SK-N-SH (cell line): ENCODE results near the gene CCR8. TPM values are rescaled to one million over a fixed set of nuclear protein-coding genes. Genes with fewer than 3 reads are reported as not detected.

Experiments
- CTCF ChIA-PET: fragments of 300-600, 350-600 bp; formaldehyde crosslinking; extraction: SDS; loops from one replicate; lab custom pipeline; 2021; lab: Yijun Ruan, JAX
- POLR2A ChIA-PET: fragments of 350-600 bp; sonication (Branson Sonifier 250); formaldehyde crosslinking; extraction: SDS; loops from one replicate; lab custom pipeline; 2020; ENCODE audit warnings: antibody characterized with exemption, inconsistent platforms; lab: Yijun Ruan, JAX
- DNase-seq: peaks from one replicate; pipeline ENCODE4 v3.0.0; 2012
- H2AFZ ChIP-seq: fragments of 200-600 bp; sonication (generic); 2 replicates; pipeline ENCODE4 v1.8.1; 2016; ENCODE audit warnings: antibody characterized with exemption, mild to moderate bottlenecking, low read depth
- H3F3A ChIP-seq: fragments of 200-600 bp; sonication (generic); replicated peaks from 2 replicates; pipeline ENCODE3; 2016; ENCODE audit warnings: antibody characterized with exemption, mild to moderate bottlenecking; ENCODE audit not compliant: insufficient read depth
- H3K27ac ChIP-seq, 2 experiments: fragments of 200-500 bp in 1 of 2; fragments of 200-600 bp in 1 of 2; sonication (Bioruptor generic) in 1 of 2; sonication (generic), shearing (Covaris generic) in 1 of 2; 2 replicates each; pipeline versions ENCODE4 v1.5.1 to v1.6.1; 2014 to 2016; ENCODE audit warnings: low read depth in 2 of 2, inconsistent platforms in 1 of 2, low read length in 1 of 2, mild to moderate bottlenecking in 1 of 2, mixed read lengths in 1 of 2
- H3K27me3 ChIP-seq: fragments of 200-600 bp; sonication (generic), shearing (Covaris generic); 2 replicates; pipeline ENCODE4 v1.6.1; 2016; ENCODE audit warnings: mixed run types; ENCODE audit not compliant: insufficient read depth
- H3K36me3 ChIP-seq, 2 experiments: fragments of 200-500 bp in 1 of 2; fragments of 200-600 bp in 1 of 2; sonication (Bioruptor generic) in 1 of 2; sonication (generic) in 1 of 2; replicated peaks in 1 of 2; 2 replicates each; pipeline versions ENCODE3 to v1.5.1; 2014 to 2016; ENCODE audit warnings: low read length in 1 of 2, mild to moderate bottlenecking in 1 of 2; ENCODE audit not compliant: insufficient read depth in 2 of 2, control insufficient read depth in 1 of 2
- H3K4me1 ChIP-seq, 2 experiments: fragments of 200-500 bp in 1 of 2; fragments of 200-600 bp in 1 of 2; sonication (Bioruptor generic) in 1 of 2; sonication (generic), shearing (Covaris generic) in 1 of 2; 2 replicates each; pipeline versions ENCODE4 v1.5.1 to v1.6.1; 2014 to 2016; ENCODE audit warnings: low read depth in 1 of 2, low read length in 1 of 2, mixed run types in 1 of 2; ENCODE audit not compliant: insufficient read depth in 2 of 2, control insufficient read depth in 1 of 2
- H3K4me2 ChIP-seq: fragments of 200-600 bp; sonication (generic), shearing (Covaris generic); 2 replicates; pipeline ENCODE4 v1.6.1; 2017; ENCODE audit warnings: mixed run types
- H3K4me3 ChIP-seq, 2 experiments: fragments of 200-500 bp in 1 of 2; fragments of 200-600 bp in 1 of 2; sonication (Bioruptor generic) in 1 of 2; sonication (generic), shearing (Covaris generic) in 1 of 2; 2 replicates each; pipeline versions ENCODE4 v1.5.1 to v1.8.1; 2014 to 2016; ENCODE audit warnings: low read depth in 2 of 2, inconsistent platforms in 1 of 2, low read length in 1 of 2, mild to moderate bottlenecking in 1 of 2, mixed read lengths in 1 of 2, moderate library complexity in 1 of 2
- H3K79me2 ChIP-seq: fragments of 200-600 bp; sonication (generic); 2 replicates; pipeline ENCODE4 v1.8.1; 2017; ENCODE audit warnings: mild to moderate bottlenecking; ENCODE audit not compliant: insufficient read depth
- H3K9ac ChIP-seq: fragments of 200-600 bp; sonication (generic); 2 replicates; pipeline ENCODE4 v1.6.1; 2017; ENCODE audit warnings: mixed run types
- H3K9me2 ChIP-seq: fragments of 200-600 bp; sonication (generic); 2 replicates; pipeline ENCODE4 v1.6.1; 2017; ENCODE audit warnings: mixed run types
- H3K9me3 ChIP-seq: fragments of 200-600 bp; sonication (generic); 2 replicates; pipeline ENCODE4 v1.6.1; 2017; ENCODE audit warnings: mixed run types, mild to moderate bottlenecking, moderate library complexity
- H4K20me1 ChIP-seq: fragments of 200-600 bp; sonication (generic); 2 replicates; pipeline ENCODE4 v1.6.1; 2017; ENCODE audit warnings: mild to moderate bottlenecking, mixed run types; ENCODE audit not compliant: insufficient read depth
- ELF1 ChIP-seq: IDR thresholded peaks from 2 replicates; pipeline ENCODE4 v1.4.0; 2012
- EP300 ChIP-seq, 2 experiments: IDR thresholded peaks; 2 replicates each; pipeline versions ENCODE4 v1.4.0 to v1.6.1; 2012; ENCODE audit warnings: borderline replicate concordance in 1 of 2, low read depth in 1 of 2, low read length in 1 of 2
- FOXM1 ChIP-seq: IDR thresholded peaks from 2 replicates; pipeline ENCODE4 v1.4.0; 2012; ENCODE audit warnings: low read depth, mild to moderate bottlenecking
- GABPA ChIP-seq: IDR thresholded peaks from 2 replicates; pipeline ENCODE4 v1.4.0; 2012; ENCODE audit warnings: low read depth, mild to moderate bottlenecking
- GATA2 ChIP-seq: sonication (generic); formaldehyde crosslinking; IDR thresholded peaks from 2 replicates; pipeline ENCODE4 v1.5.0; 2020; ENCODE audit warnings: mild to moderate bottlenecking, missing genetic modification reagents
- MEF2A ChIP-seq: IDR thresholded peaks from 2 replicates; pipeline ENCODE4 v1.4.0; 2012; ENCODE audit warnings: low read depth, borderline replicate concordance
- NRF1 ChIP-seq: IDR thresholded peaks from 2 replicates; pipeline ENCODE4 v1.6.1; 2012; ENCODE audit warnings: low read depth, mild to moderate bottlenecking, low read length
- RCOR1 ChIP-seq: fragments of 150-350 bp; IDR thresholded peaks from 2 replicates; pipeline ENCODE4 v1.6.1; 2017; ENCODE audit warnings: antibody characterized with exemption, low read length
- YY1 ChIP-seq: IDR thresholded peaks from 2 replicates; pipeline ENCODE4 v1.4.0; 2012; ENCODE audit warnings: low read depth, mild to moderate bottlenecking
- WGBS: methylation state at CpG from one replicate; pipeline ENCODE4 v1.1.6; 2017; ENCODE audit warnings: low lambda C conversion rate; 5-methylcytosine and 5-hydroxymethylcytosine counted together
- polyA plus RNA-seq, 3 experiments: library from polyadenylated mRNA; depleted of rRNA; stranded (reverse); fragments of >200 nt; gene quantifications; 2 replicates each; pipeline ENCODE4 v1.2.3, GENCODE V29; 2012
- TF ChIP-seq, protein P1 (sequence below): IDR thresholded peaks from 2 replicates; pipeline ENCODE4; 2012
- TF ChIP-seq, protein P2 (sequence below): IDR thresholded peaks from 2 replicates; pipeline ENCODE4 v1.4.0; 2012; ENCODE audit warnings: low read depth, borderline replicate concordance
- TF ChIP-seq, protein P3 (sequence below): IDR thresholded peaks from 2 replicates; pipeline ENCODE4 v1.4.0; 2012; ENCODE audit warnings: low read depth, borderline replicate concordance
- TF ChIP-seq, protein P4 (sequence below): fragments of 150-350 bp; IDR thresholded peaks from 2 replicates; pipeline ENCODE4 v1.6.1; 2017; ENCODE audit warnings: antibody characterized with exemption, low read length, low read depth, borderline replicate concordance
- TF ChIP-seq, protein P5 (sequence below): IDR thresholded peaks from 2 replicates; pipeline ENCODE4 v1.6.1; 2012; ENCODE audit warnings: mild to moderate bottlenecking, low read depth, low read length, moderate library complexity

CCR8 gene
- polyA plus RNA-seq, 1 of the 3 experiments (the other 2 are of a cell fraction) = not detected

DNA sequence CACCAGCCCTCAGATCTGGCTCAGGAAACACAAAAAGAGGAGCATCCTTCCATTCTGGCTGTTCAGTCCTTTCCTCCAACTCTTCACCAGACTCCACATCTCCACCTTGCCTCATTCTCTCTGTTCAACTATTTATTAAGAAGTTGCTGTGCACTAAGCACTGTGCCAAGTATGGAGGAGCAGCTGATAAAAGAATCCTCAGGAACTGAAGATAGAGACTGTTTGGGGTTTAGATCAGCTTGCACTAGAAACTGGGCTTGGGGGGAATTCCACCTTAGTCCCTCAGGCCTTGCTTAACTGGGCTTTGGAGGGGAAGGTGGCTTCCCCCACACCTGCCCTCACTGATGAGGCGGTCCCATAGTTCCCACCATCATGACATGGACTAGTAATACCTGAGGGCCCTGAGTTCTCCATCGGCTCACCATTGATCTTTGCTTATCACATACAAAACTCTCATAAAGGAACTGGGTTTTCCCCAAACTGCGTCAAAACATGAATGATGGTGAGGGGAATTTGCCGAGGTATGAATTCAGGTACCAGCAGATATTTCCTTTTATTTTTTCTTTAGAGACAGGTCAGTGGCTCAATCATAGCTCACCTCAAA, 1.7 kb upstream of the CCR8 start:
- DNase-seq = no peak
- Histone ChIP-seq H3K79me2 (no peaks in the 10 kb centered on the region), H3K4me3 (no peak overlapping the region), H3K36me3 (no peaks in the 10 kb centered on the region), H4K20me1 (no peaks in the 10 kb centered on the region), H3K27me3 (no peaks in the 10 kb centered on the region), H3K4me2 (no peak overlapping the region), H3K9ac (no peak overlapping the region), H3K4me1 (peaks cover 0 to 3% of the 10 kb centered on the region in 2 experiments; a peak in 1 of 4 replicates), H3K27ac (no peak overlapping the region), H3K9me2 (no peaks in the 10 kb centered on the region), H3K9me3 (no peaks in the 10 kb centered on the region), H3F3A (no peaks in the 10 kb centered on the region), H2AFZ (no peak overlapping the region)
- WGBS = 42% methylated on average over 4 of the region's 4 CpGs
- ChIA-PET POLR2A (no interaction called here), CTCF (interaction anchor here (1.9 kb wide), 1 partner anchor 36 kb away, joined by 6 read pairs; no protein-coding TSS in a partner anchor)
- TF ChIP-seq, protein P1, sequence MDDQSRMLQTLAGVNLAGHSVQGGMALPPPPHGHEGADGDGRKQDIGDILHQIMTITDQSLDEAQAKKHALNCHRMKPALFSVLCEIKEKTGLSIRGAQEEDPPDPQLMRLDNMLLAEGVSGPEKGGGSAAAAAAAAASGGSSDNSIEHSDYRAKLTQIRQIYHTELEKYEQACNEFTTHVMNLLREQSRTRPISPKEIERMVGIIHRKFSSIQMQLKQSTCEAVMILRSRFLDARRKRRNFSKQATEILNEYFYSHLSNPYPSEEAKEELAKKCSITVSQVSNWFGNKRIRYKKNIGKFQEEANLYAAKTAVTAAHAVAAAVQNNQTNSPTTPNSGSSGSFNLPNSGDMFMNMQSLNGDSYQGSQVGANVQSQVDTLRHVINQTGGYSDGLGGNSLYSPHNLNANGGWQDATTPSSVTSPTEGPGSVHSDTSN = no peak

DNA sequence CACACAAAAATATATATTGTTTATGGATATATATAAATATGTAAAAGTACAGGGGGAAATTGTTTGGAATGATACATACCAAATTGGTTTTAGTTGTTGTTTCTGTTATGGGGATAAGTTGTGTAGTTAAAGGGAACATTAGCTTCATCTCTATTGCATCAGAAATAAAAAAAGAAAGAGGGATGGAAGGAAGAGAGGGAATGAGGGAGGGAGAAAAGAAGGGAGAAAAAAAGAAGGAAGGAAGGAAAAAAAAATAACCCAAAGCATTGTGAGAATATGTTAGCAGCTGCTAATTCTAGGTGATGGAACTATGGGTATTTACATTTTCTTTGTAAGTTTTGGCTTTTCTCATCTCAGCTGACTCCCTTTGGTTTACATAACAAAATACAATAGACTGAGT, 1.3 kb downstream of the CCR8 start:
- ChIA-PET POLR2A (no interaction called here), CTCF (interaction anchor here (1.2 kb wide), 1 partner anchor 39 kb away, joined by 4 read pairs; no protein-coding TSS in a partner anchor)
- Histone ChIP-seq H3K4me2 (no peak overlapping the region), H3K9me2 (no peaks in the 10 kb centered on the region), H3K36me3 (no peaks in the 10 kb centered on the region), H3K4me3 (no peak overlapping the region), H3K9ac (no peak overlapping the region), H3K4me1 (peaks cover 0 to 3% of the 10 kb centered on the region in 2 experiments; a peak in 1 of 4 replicates), H3F3A (no peaks in the 10 kb centered on the region), H2AFZ (no peak overlapping the region), H3K79me2 (no peaks in the 10 kb centered on the region), H3K27me3 (no peaks in the 10 kb centered on the region), H3K9me3 (no peaks in the 10 kb centered on the region), H4K20me1 (no peaks in the 10 kb centered on the region), H3K27ac (no peak overlapping the region)
- no peak for DNase-seq
- TF ChIP-seq FOXM1 (no peak), MEF2A (no peak), EP300 (IDR thresholded peaks at IDR 0.05; ENCODE audit: borderline replicate concordance in 1 of 2, low read depth in 1 of 2, low read length in 1 of 2) (no peak), ELF1 (no peak), GABPA (no peak), GATA2 (CRISPR knock-in tag) (no peak), YY1 (no peak), RCOR1 (no peak), NRF1 (no peak)
- TF ChIP-seq, protein P2, sequence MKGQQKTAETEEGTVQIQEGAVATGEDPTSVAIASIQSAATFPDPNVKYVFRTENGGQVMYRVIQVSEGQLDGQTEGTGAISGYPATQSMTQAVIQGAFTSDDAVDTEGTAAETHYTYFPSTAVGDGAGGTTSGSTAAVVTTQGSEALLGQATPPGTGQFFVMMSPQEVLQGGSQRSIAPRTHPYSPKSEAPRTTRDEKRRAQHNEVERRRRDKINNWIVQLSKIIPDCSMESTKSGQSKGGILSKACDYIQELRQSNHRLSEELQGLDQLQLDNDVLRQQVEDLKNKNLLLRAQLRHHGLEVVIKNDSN = no peak
- TF ChIP-seq, protein P3, sequence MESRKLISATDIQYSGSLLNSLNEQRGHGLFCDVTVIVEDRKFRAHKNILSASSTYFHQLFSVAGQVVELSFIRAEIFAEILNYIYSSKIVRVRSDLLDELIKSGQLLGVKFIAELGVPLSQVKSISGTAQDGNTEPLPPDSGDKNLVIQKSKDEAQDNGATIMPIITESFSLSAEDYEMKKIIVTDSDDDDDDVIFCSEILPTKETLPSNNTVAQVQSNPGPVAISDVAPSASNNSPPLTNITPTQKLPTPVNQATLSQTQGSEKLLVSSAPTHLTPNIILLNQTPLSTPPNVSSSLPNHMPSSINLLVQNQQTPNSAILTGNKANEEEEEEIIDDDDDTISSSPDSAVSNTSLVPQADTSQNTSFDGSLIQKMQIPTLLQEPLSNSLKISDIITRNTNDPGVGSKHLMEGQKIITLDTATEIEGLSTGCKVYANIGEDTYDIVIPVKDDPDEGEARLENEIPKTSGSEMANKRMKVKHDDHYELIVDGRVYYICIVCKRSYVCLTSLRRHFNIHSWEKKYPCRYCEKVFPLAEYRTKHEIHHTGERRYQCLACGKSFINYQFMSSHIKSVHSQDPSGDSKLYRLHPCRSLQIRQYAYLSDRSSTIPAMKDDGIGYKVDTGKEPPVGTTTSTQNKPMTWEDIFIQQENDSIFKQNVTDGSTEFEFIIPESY = no peak
- TF ChIP-seq, protein P4, sequence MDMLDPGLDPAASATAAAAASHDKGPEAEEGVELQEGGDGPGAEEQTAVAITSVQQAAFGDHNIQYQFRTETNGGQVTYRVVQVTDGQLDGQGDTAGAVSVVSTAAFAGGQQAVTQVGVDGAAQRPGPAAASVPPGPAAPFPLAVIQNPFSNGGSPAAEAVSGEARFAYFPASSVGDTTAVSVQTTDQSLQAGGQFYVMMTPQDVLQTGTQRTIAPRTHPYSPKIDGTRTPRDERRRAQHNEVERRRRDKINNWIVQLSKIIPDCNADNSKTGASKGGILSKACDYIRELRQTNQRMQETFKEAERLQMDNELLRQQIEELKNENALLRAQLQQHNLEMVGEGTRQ = no peak
- TF ChIP-seq, protein P5, sequence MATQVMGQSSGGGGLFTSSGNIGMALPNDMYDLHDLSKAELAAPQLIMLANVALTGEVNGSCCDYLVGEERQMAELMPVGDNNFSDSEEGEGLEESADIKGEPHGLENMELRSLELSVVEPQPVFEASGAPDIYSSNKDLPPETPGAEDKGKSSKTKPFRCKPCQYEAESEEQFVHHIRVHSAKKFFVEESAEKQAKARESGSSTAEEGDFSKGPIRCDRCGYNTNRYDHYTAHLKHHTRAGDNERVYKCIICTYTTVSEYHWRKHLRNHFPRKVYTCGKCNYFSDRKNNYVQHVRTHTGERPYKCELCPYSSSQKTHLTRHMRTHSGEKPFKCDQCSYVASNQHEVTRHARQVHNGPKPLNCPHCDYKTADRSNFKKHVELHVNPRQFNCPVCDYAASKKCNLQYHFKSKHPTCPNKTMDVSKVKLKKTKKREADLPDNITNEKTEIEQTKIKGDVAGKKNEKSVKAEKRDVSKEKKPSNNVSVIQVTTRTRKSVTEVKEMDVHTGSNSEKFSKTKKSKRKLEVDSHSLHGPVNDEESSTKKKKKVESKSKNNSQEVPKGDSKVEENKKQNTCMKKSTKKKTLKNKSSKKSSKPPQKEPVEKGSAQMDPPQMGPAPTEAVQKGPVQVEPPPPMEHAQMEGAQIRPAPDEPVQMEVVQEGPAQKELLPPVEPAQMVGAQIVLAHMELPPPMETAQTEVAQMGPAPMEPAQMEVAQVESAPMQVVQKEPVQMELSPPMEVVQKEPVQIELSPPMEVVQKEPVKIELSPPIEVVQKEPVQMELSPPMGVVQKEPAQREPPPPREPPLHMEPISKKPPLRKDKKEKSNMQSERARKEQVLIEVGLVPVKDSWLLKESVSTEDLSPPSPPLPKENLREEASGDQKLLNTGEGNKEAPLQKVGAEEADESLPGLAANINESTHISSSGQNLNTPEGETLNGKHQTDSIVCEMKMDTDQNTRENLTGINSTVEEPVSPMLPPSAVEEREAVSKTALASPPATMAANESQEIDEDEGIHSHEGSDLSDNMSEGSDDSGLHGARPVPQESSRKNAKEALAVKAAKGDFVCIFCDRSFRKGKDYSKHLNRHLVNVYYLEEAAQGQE = no peak
